ENCODE data around the gene OR10H2.

Gene OR10H2

GRCh38 chr19:15776264-15776663 lies 48.4 kb downstream of the OR10H2 start:
- TF ChIP-seq CTCF (IDR thresholded peaks at IDR 0.05; ENCODE audit: low read depth, low read length) (no peak), EZH2phosphoT487 (IDR thresholded peaks at IDR 0.05; ENCODE audit: low read depth) (no peak)
- no peaks in the 10 kb centered on the region for H3K9me3 ChIP-seq (ENCODE audit: insufficient read depth, low read length)

GRCh38 chr19:15776991-15777970 lies 49.5 kb downstream of the OR10H2 start:
- Histone ChIP-seq H3K79me2 (ENCODE audit: low read length) (no peaks in the 10 kb centered on the region), H3K9me3 (ENCODE audit: insufficient read depth, low read length) (no peaks in the 10 kb centered on the region), H3K36me3 (replicated peaks; ENCODE audit: low read depth, low read length) (no peaks in the 10 kb centered on the region), H4K20me1 (ENCODE audit: insufficient read depth, low read length) (no peaks in the 10 kb centered on the region), H3K4me3 (ENCODE audit: low read length) (no peak overlapping the region), H2AFZ (ENCODE audit: low read depth, low read length) (no peak overlapping the region), H3K9ac (ENCODE audit: low read length) (no peak overlapping the region), H3K27me3 (ENCODE audit: low read depth, low read length) (no peaks in the 10 kb centered on the region), H3K4me2 (ENCODE audit: low read length) (no peak overlapping the region), H3K4me1 (ENCODE audit: low read length) (no peaks in the 10 kb centered on the region), H3K27ac (ENCODE audit: low read length) (no peak overlapping the region)
- no peak for TF ChIP-seq CTCF (IDR thresholded peaks at IDR 0.05; ENCODE audit: low read depth, low read length)
- TF ChIP-seq EZH2phosphoT487 (IDR thresholded peaks at IDR 0.05; ENCODE audit: low read depth), result no peak

More at GRCh38 chr19:15776264-15776663, 48.4 kb downstream of the OR10H2 start:
- Histone ChIP-seq H2AFZ (ENCODE audit: low read depth, low read length) (no peak overlapping the region), H3K4me2 (ENCODE audit: low read length) (no peak overlapping the region), H3K27ac (ENCODE audit: low read length) (no peak overlapping the region), H3K79me2 (ENCODE audit: low read length) (no peaks in the 10 kb centered on the region), H4K20me1 (ENCODE audit: insufficient read depth, low read length) (no peaks in the 10 kb centered on the region), H3K36me3 (replicated peaks; ENCODE audit: low read depth, low read length) (no peaks in the 10 kb centered on the region), H3K9ac (ENCODE audit: low read length) (no peak overlapping the region), H3K4me1 (ENCODE audit: low read length) (no peaks in the 10 kb centered on the region), H3K27me3 (ENCODE audit: low read depth, low read length) (no peaks in the 10 kb centered on the region), H3K4me3 (ENCODE audit: low read length) (no peak overlapping the region)
